Measurements from ENCODE around the gene PPP1R3F. TPM values are rescaled to one million over a fixed set of nuclear protein-coding genes. Genes with fewer than 3 reads are reported as not detected.
A peak's percentile ranks its signal among the peaks of the same experiment; 100 is the strongest.

PPP1R3F gene
- total RNA-seq, 1 donor from 2014 or later: 6.6 TPM

DNA sequence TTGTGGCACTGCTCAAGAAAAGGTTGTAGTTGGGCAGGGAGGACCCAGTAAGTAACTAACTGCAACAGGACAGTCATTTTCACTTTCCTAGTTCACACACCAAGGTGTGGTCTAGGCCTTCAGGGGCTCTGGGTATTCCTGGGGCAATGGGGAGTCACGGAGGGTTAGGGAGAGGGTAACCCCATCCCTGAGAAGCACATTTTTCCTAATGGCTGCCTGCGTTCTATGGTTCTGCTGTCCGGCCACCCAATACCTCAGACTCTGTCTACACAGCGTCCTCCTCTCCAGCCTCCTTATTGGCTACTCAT lies 937 bp upstream of the PPP1R3F start:
- no peak for DNase-seq (ENCODE audit: low read depth)
- no peaks in the 10 kb centered on the region for H3K9me3 Mint-ChIP-seq (ENCODE audit: unreplicated experiment)
- peaks cover 2% of the 10 kb centered on the region for H3K27me3 Mint-ChIP-seq (ENCODE audit: low read depth, unreplicated experiment)
- no peaks in the 10 kb centered on the region for H3K36me3 Mint-ChIP-seq (ENCODE audit: low read depth, unreplicated experiment)
- peaks cover 19% of the 10 kb centered on the region for H4K20me1 ChIP-seq (ENCODE audit: insufficient read depth, low read length)
- no peaks in the 10 kb centered on the region for H3K27me3 ChIP-seq (ENCODE audit: insufficient read depth, low read length)
- no peaks in the 10 kb centered on the region for H3K9me3 ChIP-seq (ENCODE audit: insufficient read depth, low read depth, low read length)
- peak overlapping the region; percentile 87 for H3K4me2 ChIP-seq (ENCODE audit: low read length)
- H3K36me3 ChIP-seq (ENCODE audit: insufficient read depth, low read length): no peaks in the 10 kb centered on the region
- H3K4me1 Mint-ChIP-seq (ENCODE audit: low read depth, unreplicated experiment): peaks cover 11% of the 10 kb centered on the region
- TF ChIP-seq, protein P1, sequence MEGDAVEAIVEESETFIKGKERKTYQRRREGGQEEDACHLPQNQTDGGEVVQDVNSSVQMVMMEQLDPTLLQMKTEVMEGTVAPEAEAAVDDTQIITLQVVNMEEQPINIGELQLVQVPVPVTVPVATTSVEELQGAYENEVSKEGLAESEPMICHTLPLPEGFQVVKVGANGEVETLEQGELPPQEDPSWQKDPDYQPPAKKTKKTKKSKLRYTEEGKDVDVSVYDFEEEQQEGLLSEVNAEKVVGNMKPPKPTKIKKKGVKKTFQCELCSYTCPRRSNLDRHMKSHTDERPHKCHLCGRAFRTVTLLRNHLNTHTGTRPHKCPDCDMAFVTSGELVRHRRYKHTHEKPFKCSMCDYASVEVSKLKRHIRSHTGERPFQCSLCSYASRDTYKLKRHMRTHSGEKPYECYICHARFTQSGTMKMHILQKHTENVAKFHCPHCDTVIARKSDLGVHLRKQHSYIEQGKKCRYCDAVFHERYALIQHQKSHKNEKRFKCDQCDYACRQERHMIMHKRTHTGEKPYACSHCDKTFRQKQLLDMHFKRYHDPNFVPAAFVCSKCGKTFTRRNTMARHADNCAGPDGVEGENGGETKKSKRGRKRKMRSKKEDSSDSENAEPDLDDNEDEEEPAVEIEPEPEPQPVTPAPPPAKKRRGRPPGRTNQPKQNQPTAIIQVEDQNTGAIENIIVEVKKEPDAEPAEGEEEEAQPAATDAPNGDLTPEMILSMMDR (IDR thresholded peaks at IDR 0.05; ENCODE audit: insufficient read depth, low read depth, low read length): no peak
- no peak for TF ChIP-seq EZH2 (IDR thresholded peaks at IDR 0.05; ENCODE audit: insufficient read depth, low read length)
- H3K79me2 ChIP-seq (ENCODE audit: insufficient read depth, low read length): peaks cover 29% of the 10 kb centered on the region
- H3K27ac ChIP-seq (ENCODE audit: low read depth, low read length): peak overlapping the region; percentile 99
- peaks cover 16% of the 10 kb centered on the region for H3K4me1 ChIP-seq (ENCODE audit: insufficient read depth, low read length)
- H3K4me3 Mint-ChIP-seq (ENCODE audit: unreplicated experiment): peak overlapping the region; percentile 95
- FAIRE-seq: peak; percentile 13
- H2AFZ ChIP-seq (ENCODE audit: low read depth, low read length): peak overlapping the region; percentile 79
- H3K27ac Mint-ChIP-seq (ENCODE audit: unreplicated experiment): peak overlapping the region; percentile 100
- H3K4me3 ChIP-seq (ENCODE audit: insufficient read depth, low read depth, low read length): peak overlapping the region; percentile 81
- H3K9ac ChIP-seq (ENCODE audit: low read length): peak overlapping the region; percentile 98

DNA sequence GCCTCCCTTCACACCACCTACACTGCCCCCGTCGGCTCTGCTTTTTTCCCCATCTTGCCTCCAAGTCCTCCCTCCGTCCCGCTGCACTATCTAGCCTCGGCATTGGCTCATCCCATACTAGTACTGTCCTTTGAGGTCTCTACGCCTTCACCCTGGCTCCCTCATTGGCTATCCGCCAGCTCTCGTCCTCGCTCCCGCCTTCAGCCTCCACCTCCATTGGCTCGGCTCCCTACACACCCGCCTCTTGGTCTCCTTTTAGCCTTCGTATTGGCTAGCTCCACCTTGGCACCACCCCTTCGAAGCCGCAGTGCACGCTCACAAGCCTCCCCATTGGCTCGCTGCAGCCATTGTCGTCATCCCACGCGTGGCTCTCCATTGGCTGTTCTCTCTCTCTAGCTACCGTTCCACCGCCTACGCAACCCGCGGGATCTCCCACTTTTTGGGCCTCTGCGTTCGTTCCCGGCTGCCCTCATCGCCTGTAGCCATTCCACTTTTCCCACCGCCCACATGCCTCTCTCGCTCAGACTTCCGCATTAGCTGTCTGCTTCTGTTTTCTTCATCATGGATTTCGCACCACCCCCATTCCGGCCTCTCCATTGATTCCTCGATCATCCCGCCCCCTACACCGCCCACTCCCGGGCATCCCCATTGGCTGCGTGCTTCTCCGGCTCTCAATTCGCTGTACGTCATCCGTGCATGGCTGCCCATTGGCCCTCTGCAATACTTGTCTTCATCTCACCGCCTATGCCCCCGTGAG lies 405 bp upstream of the PPP1R3F start:
- Histone ChIP-seq H3K9me3 (ENCODE audit: insufficient read depth, low read depth, low read length) (no peaks in the 10 kb centered on the region), H3K4me3 (ENCODE audit: insufficient read depth, low read depth, low read length) (peak overlapping the region; percentile 81), H2AFZ (ENCODE audit: low read depth, low read length) (peak overlapping the region; percentile 96), H3K4me1 (ENCODE audit: insufficient read depth, low read length) (peaks cover 16% of the 10 kb centered on the region), H3K27ac (ENCODE audit: low read depth, low read length) (peak overlapping the region; percentile 99), H3K36me3 (ENCODE audit: insufficient read depth, low read length) (no peaks in the 10 kb centered on the region), H3K9ac (ENCODE audit: low read length) (peak overlapping the region; percentile 98), H4K20me1 (ENCODE audit: insufficient read depth, low read length) (peaks cover 21% of the 10 kb centered on the region), H3K79me2 (ENCODE audit: insufficient read depth, low read length) (peaks cover 29% of the 10 kb centered on the region), H3K27me3 (ENCODE audit: insufficient read depth, low read length) (no peaks in the 10 kb centered on the region), H3K4me2 (ENCODE audit: low read length) (peak overlapping the region; percentile 87)
- peak; percentile 78 for FAIRE-seq
- no peaks in the 10 kb centered on the region for H3K27me3 Mint-ChIP-seq (ENCODE audit: low read depth, unreplicated experiment)
- peak; percentile 96 for DNase-seq (ENCODE audit: low read depth)
- no peaks in the 10 kb centered on the region for H3K9me3 Mint-ChIP-seq (ENCODE audit: unreplicated experiment)
- H3K27ac Mint-ChIP-seq (ENCODE audit: unreplicated experiment): peak overlapping the region; percentile 100
- H3K36me3 Mint-ChIP-seq (ENCODE audit: low read depth, unreplicated experiment): no peaks in the 10 kb centered on the region
- peak overlapping the region; percentile 95 for H3K4me3 Mint-ChIP-seq (ENCODE audit: unreplicated experiment)
- H3K4me1 Mint-ChIP-seq (ENCODE audit: low read depth, unreplicated experiment): peaks cover 11% of the 10 kb centered on the region
- TF ChIP-seq EZH2 (IDR thresholded peaks at IDR 0.05; ENCODE audit: insufficient read depth, low read length): no peak
- TF ChIP-seq, protein P1 (IDR thresholded peaks at IDR 0.05; ENCODE audit: insufficient read depth, low read depth, low read length): no peak
